ENCODE results near the gene EIF4A3. TPM values are rescaled to one million over a fixed set of nuclear protein-coding genes. Genes with fewer than 3 reads are reported as not detected.

EIF4A3 gene
- total RNA-seq, 1 donor from 2014 or later, result 92.0 TPM

GRCh38 chr17:80138856-80139426 lies 8.0 kb downstream of the EIF4A3 start:
- peak; percentile 60 for DNase-seq (ENCODE audit: low spot score)

GRCh38 chr17:80137131-80137530 lies 9.8 kb downstream of the EIF4A3 start:
- peak; percentile 67 for DNase-seq (ENCODE audit: low spot score)

GRCh38 chr17:80133626-80133970 lies 13.3 kb downstream of the EIF4A3 start:
- peak; percentile 55 for DNase-seq (ENCODE audit: low spot score)

GRCh38 chr17:80132906-80133625 lies 13.9 kb downstream of the EIF4A3 start:
- peak; percentile 59 for DNase-seq (ENCODE audit: low spot score)

- no peak for DNase-seq (ENCODE audit: low spot score)
Measured at GRCh38 chr17:80130992-80131391, 15.9 kb downstream of the EIF4A3 start.

- peak; percentile 2 for DNase-seq (ENCODE audit: low spot score)
Measured at GRCh38 chr17:80129006-80129565, 17.8 kb downstream of the EIF4A3 start.

GRCh38 chr17:80126449-80126715 lies 20.5 kb downstream of the EIF4A3 start:
- DNase-seq (ENCODE audit: low spot score), result peak; percentile 18

GRCh38 chr17:80125656-80126448 lies 21.1 kb downstream of the EIF4A3 start:
- DNase-seq (ENCODE audit: low spot score), result peak; percentile 33

GRCh38 chr17:80124351-80124981 lies 22.5 kb downstream of the EIF4A3 start:
- DNase-seq (ENCODE audit: low spot score), result peak; percentile 73

- DNase-seq (ENCODE audit: low spot score), result peak; percentile 73
Measured at GRCh38 chr17:80123791-80124190, 23.1 kb downstream of the EIF4A3 start.

GRCh38 chr17:80122926-80123505 lies 23.9 kb downstream of the EIF4A3 start:
- peak; percentile 68 for DNase-seq (ENCODE audit: low spot score)

GRCh38 chr17:80122026-80122575 lies 24.8 kb downstream of the EIF4A3 start:
- peak; percentile 57 for DNase-seq (ENCODE audit: low spot score)

GRCh38 chr17:80119839-80120238 lies 27.1 kb downstream of the EIF4A3 start:
- peak; percentile 72 for DNase-seq (ENCODE audit: low spot score)

- peak; percentile 84 for DNase-seq (ENCODE audit: low spot score)
Measured at GRCh38 chr17:80119271-80119791, 27.6 kb downstream of the EIF4A3 start.

- DNase-seq (ENCODE audit: low spot score), result peak; percentile 81
Measured at GRCh38 chr17:80118601-80119270, 28.2 kb downstream of the EIF4A3 start.

- DNase-seq (ENCODE audit: low spot score), result peak; percentile 89
Measured at GRCh38 chr17:80117491-80118401, 29.2 kb downstream of the EIF4A3 start.

- peak; percentile 60 for DNase-seq (ENCODE audit: low spot score)
Measured at GRCh38 chr17:80116921-80117380, 30.0 kb downstream of the EIF4A3 start.

GRCh38 chr17:80116276-80116920 lies 30.5 kb downstream of the EIF4A3 start:
- peak; percentile 83 for DNase-seq (ENCODE audit: low spot score)

All from mesenteric fat pad (tissue), 1 donor.